ENCODE results near the gene NT5C3B.
"Not testable (repeated sequence)": the region's sequence is repeated elsewhere in the genome, so short reads cannot be mapped to it uniquely, and the experiment has no call there.

The NT5C3B gene

GRCh38 chr17:41835800-41836549, at the start of gene NT5C3B:
TSS of gene NT5C3B (minus strand) at chr17:41836232. CDS start at chr17:41836193, 39 bp downstream.
- peak; percentile 14 to 29 for DNase-seq (ENCODE audit: low read depth in 2 of 2)

- DNase-seq (ENCODE audit: low read depth in 2 of 2) = no peak
Measured at GRCh38 chr17:41885733-41886132, 49.7 kb upstream of the NT5C3B start.

DNA sequence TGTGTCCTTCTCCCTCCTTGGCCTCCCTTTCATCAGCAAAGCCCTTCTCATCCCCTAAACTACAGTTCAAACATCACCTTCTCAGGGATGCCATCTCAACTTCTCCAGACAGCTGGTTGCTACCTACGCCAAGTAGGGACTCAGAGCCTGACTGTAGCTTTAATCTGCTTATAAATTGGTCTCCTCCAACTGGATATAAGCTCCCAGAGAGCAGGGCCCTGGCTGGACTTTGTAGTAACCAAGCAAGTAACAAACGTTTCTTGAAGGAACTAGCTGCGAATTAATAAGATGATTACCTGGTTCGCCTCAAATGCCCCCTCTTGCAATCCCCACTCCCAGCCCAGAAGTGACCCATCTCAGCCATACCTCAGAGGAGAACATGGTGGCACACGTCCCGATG, 46.7 kb upstream of the NT5C3B start:
- DNase-seq (ENCODE audit: low read depth in 2 of 2) = no peak

DNA sequence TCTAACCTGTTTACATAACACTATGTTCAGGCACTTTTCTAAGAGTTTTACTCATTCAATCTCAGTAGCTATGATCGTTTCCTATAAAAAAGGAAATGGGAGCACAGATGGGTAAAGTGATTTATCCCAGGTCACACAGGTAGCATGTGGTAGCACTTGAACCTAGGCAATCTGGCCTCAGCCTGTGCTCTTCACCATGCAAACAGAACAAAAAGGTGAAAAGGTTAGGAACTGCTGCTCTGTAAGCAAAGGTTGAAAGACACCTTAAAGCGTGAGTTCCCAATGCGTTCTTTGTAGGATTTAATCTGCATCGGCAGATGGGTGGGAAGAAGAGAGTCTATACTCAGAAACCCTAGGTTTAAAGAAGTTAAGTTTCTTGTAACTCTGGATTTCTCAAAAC, 44.1 kb upstream of the NT5C3B start:
- DNase-seq (ENCODE audit: low read depth in 2 of 2) = no peak

- not testable (repeated sequence) for DNase-seq (ENCODE audit: low read depth in 2 of 2)
Measured at GRCh38 chr17:41874293-41874670, 38.2 kb upstream of the NT5C3B start.

DNA sequence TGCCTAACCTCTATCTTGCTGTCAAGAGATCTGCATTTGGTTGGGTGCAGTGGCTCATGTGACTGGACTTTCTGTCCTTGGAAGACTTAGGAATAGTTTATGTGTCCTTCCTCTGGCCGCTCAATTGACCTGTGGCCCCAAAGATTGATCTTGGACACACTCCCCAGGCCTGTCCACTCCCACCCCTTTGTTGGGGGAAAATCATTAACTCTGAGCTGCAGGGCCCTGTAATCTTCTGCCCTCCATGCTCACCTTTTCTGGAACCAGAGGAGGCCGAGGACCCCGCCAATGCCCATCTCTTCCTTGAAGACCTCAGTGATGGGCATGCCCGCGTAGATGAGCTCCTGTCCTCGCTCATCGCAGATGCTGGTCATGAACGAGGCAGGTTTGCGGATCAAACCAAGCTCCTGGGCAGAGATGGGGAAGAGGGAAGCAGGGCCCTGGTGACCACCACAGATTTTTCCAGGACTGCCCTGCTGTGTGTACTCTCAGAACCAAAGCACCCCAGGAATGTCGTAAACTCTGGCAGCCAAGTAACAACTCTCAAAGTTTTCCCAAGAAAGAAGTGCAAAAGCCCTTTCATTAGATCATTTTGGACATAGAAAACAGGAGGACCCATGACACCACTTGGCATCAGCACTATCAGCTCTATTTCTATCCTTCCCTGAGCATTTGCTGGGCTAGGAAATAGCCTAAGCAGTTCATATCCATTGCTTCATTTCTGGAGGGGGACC, 37.7 kb upstream of the NT5C3B start:
- DNase-seq (ENCODE audit: low read depth in 2 of 2) = no peak

DNA sequence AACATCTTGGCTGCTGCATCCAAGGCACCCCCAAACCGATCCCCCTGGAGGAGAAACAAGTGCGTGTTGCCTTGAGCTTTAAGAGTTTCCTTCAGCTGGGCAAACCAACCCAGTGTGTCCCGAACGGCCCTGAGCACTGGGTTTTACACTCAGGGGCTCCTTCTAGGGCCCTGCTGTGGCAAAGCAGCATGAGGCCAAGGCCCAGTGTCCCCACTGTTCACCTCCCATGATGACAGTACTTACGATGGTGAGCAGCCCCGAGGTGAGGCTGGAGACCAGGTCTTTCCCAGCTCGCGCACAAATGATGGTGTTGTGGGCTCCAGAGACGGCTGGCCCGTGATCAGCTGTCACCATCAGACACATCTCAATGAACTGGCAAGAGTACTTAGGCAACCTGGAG, 35.8 kb upstream of the NT5C3B start:
- no peak for DNase-seq (ENCODE audit: low read depth in 2 of 2)

GRCh38 chr17:41870627-41871026, 34.6 kb upstream of the NT5C3B start:
- DNase-seq (ENCODE audit: low read depth in 2 of 2) = no peak

DNA sequence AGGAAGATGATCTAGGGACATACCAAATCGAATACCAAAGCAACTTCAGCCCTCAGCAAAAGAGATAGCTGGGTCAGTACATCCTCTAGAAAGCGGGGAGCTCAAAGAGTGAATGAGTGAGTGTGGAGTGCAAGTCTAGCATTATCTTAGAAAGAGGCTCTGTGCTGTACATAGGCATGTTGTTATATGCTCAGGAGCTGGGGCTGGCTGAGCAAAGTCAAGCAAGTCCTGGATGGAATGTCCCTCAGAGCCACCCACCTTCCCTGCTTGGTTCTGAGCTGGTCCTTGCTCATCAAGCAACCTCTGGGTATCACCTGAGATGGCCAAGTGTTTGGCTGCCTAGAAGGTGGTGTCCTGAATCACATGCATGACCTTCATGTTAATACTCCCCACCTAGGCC, 34.1 kb upstream of the NT5C3B start:
- no peak for DNase-seq (ENCODE audit: low read depth in 2 of 2)

DNA sequence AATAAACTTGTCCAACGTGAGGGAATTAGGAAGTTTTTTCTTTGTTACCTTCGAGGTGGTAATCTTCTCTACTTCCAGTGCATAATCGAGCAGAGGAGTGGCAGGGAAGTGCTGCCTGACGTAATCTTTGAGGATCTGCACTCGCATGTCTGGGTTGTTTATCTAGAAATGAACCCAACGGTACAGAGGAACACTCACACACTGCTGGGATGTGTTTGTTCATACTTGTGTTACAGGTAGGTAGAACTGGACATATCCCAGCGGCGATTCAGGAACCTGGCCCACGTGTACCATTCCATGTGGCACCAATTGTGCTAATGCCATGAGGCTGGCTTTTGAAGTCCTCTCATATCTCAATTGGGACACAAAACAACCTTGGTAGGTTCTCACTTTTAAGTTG, 33.4 kb upstream of the NT5C3B start:
- DNase-seq (ENCODE audit: low read depth in 2 of 2) = no peak

DNA sequence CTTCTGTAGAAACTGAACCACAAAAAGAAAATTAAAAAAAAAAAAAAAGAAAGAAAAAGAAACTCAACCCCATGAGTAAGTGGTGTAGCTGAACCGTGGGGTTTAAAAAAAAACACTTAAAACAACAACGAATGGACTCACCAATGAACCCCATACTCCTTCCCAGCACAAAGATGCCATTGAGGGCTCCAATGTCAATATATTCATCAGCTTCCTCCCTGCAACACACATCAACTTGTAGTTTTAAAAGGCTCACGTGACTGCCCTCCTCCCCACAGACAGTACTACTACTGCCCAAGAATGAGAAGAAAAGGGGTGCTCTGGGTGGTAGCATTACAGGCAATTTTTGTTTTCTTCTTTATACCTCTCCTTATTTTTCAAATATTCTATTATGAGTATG, 32.5 kb upstream of the NT5C3B start:
- no peak for DNase-seq (ENCODE audit: low read depth in 2 of 2)

- DNase-seq (ENCODE audit: low read depth in 2 of 2) = no peak
Measured at GRCh38 chr17:41865596-41865893, 29.5 kb upstream of the NT5C3B start.

DNA sequence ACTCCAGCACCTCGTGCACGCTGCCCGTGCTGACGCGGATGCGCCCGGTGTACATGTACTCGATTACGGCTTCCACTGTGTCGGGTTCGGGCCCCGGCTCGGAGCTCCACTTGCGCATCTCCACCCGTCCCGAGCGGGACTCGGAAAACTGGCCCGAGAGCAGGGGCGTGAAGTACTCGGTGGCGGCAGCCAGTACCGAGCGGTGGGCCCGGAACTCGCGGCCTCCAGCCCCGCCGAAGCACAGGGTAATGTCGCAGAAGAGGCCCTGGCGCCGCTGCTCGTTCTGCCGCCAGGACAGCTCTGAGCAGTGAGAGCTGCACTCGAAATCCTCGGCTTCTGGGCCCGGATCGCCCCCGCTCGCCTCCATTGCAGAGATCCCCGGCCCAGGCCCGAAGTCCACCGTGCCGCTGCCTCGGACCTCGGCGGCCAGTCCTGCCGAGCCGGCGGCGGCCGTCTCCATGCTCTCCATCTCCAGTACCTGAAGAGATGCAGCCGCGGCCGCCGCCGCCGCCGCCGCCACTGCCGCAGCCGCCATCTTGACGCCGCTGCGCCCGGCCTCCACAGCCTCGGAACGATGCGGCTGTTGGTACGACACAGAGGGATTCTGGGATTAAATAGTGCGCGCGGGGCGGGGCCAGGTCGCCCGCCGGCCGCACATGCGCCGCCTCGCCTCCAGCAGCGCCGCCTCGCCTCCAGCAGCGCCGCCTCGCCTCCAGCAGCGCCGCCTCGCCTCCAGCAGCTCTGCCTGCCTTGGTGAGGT, 29.0 kb upstream of the NT5C3B start, which contains the start of gene KLHL11:
Gene KLHL11 (minus strand): TSS at position 588 of the 760 bp plus-strand sequence. CDS start 53 bp downstream, at position 535.
- DNase-seq (ENCODE audit: low read depth in 2 of 2) = peak; percentile 72 to 75

DNA sequence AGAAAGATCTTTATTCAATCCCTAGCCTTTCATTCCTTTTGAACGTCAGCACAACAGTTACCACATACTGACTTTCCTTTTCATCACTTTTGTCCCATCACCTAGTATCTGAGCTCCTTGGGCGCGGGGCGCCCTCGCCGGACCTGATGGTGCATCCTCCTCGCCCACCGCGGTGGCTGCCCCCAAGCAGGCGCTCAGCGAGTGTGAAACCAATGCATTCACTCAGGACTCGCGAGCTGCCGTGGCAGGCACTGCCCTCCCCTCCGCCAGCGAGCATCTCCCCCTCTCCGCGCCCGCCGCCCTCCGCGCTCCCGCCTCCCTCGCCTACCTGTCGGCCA, 28.4 kb upstream of the NT5C3B start:
- DNase-seq (ENCODE audit: low read depth in 2 of 2) = no peak

DNA sequence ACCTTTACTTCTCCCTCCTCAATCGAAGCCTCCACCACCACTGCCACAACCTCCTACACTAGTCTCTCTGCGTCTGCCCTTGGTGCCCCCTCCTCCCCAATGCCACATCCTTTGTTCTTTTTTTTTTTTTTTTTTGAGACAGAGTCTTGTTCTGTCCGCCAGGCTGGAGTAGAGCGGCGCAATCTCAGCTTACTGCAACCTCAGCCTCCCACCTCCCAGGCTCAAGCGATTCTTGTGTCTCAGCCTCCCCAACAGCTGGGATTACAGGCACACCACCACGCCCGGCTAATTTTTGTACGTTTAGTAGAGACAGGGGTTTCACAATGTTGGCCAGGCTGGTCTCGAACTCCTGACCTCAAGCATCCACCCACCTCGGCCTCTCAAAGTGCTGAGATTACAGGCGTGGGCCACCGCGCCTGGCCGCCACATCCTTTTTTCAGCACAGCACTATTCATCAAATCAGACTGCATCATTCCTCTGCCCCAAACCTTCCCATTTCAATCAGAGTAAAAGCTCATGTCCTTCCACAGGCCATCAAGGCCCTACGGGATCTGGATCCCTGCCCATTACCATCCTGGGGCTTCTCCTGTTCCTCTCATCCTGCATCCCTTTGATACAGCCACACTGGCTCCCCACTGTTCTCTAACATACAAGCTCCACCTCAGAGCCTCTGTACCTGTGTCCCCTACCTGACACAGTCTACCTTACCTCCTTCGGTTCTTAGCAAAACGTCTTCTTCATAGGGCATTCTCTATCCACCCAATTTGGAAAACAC, 27.2 kb upstream of the NT5C3B start:
- DNase-seq (ENCODE audit: low read depth in 2 of 2) = no peak

- DNase-seq (ENCODE audit: low read depth in 2 of 2) = no peak
Measured at GRCh38 chr17:41860254-41860931, 24.4 kb upstream of the NT5C3B start.

DNA sequence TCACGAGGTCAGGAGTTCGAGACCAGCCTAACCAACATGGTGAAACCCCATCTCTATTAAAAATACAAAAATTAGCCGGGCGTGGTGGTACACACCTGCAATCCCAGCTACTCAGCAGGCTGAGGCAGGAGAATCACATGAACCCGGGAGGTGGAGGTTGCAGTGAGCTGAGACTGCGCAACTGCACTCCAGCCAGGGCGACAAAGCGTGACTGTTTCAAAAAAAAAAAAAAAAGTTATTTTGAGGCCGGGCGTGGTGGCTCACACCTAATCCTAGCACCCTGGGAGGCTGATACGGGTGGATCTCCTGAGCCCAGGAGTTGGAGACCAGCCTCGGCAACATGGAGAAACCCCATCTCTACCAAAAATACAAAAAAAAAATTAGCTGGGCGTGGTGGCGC, 15.3 kb upstream of the NT5C3B start:
- DNase-seq (ENCODE audit: low read depth in 2 of 2) = not testable (repeated sequence)

DNA sequence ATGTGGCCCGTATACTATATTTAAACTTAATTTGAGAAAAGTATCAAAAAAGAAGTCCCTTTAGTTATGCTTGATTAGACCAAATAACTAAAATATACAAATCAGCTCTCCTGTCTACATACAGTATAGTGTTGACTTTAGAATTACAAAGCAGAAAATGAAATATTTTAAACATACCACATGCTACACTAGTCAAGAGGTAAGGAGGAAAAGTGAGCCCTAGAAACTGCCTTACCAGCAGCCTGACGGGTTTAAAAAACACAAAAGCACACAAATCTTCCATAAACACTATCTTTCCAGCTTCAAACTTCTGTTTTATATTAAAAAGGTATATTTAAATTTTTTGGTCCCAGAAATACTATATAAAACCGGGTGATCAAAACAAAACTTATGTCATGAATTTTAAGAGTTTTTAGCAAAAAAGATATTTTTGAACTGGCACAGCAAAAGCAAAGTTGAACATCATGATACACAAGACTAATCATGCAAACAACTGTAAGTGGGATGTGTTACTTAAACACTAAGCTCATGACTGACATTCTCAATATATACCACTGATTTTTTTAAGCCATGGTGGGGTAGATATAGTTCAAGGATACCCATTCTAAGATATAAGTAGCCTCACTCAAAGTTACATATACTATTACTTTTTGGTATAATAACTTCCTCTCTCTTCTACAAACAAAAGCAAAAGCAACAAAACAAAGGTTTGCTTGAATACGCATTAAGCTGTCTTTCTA, 13.4 kb upstream of the NT5C3B start:
- no peak for DNase-seq (ENCODE audit: low read depth in 2 of 2)

DNA sequence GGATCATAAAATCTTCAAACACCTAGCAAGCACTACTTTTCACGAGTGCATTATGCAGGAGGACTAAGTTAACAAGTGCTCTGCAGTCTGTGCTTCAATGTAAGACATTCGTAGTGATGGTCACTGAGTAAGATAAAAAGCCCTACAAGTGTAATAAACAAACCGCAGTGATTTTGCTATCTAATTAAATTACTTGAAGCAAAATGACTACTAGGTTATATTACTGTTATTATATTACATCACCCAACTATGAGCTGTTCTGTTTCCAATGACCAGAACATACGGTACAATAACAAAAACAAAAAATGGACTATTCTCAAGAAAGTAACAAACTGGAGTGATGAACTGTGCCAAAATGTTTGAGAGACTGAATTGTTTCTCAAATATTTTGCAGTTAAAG, 12.8 kb upstream of the NT5C3B start:
- DNase-seq (ENCODE audit: low read depth in 2 of 2) = no peak

DNA sequence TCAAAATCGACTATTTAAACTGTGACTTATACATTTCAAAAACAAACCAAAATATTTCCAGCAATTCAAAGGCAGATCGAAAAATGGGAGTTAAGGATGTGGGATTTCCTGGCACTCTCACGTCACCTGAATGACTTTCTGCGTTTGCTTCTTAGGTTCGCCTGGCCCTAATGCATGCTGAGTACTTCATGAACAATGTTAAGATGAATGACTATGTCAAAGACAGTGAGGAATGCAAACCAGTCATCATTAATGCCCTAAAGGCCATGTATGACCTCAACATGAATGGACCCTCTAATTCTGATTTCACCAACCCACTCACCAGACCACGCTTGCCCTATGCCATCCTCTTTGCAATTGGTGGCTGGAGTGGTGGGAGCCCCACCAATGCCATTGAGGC, 8.9 kb upstream of the NT5C3B start:
- DNase-seq (ENCODE audit: low read depth in 2 of 2) = no peak

DNA sequence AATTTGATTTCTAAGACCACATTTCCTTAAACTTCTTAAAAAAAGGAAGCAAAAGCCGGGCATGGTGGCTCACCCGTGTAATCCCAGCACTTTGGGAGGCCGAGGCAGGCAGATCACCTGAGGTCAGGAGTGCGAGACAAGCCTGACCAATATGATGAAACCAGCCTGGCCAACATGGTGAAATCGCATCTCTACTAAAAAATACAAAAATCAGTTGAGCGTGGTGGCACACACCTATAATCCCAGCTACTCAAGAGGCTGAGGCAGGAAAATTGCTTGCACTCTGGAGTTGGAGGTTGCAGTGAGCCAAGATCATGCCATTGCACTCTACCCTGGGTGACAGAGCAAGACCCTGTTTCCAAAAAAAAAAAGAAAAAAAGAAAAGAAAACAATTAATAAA, 4.7 kb upstream of the NT5C3B start:
- DNase-seq (ENCODE audit: low read depth in 2 of 2) = not testable (repeated sequence)

Measured in stimulated activated CD8-positive, alpha-beta memory T cell treated with anti-CD3 and anti-CD28 coated beads, Interleukin-7, amount 100 ng/mL, for 1 hour (primary cell).